NT2/D1 (cell line): ENCODE data around the gene HEATR5A.

ENCODE experiments used
- DNase-seq: peaks from one replicate; pipeline ENCODE4 v3.0.0-alpha.2; 2011; ENCODE audit warnings: low read depth, low spot score
- H3K27me3 ChIP-seq: 2 replicates; pipeline ENCODE4 v1.6.0; 2011; ENCODE audit warnings: mild to moderate bottlenecking; ENCODE audit not compliant: insufficient read length, insufficient read depth
- H3K36me3 ChIP-seq: 2 replicates; pipeline ENCODE4 v1.6.1; 2011; ENCODE audit warnings: mild to moderate bottlenecking, low read length, mixed read lengths; ENCODE audit not compliant: insufficient read depth, insufficient read length
- H3K4me1 ChIP-seq: 2 replicates; pipeline ENCODE4 v1.5.1; 2011; ENCODE audit not compliant: insufficient read depth, insufficient read length
- H3K4me3 ChIP-seq: 2 replicates; pipeline ENCODE4 v1.5.1; 2011; ENCODE audit warnings: low read depth; ENCODE audit not compliant: insufficient read length
- H3K9ac ChIP-seq: 2 replicates; pipeline ENCODE4 v1.6.0; 2011; ENCODE audit warnings: low read depth; ENCODE audit not compliant: insufficient read length
- H3K9me3 ChIP-seq: 2 replicates; pipeline ENCODE4 v1.5.1; 2011; ENCODE audit warnings: mild to moderate bottlenecking, low read length; ENCODE audit not compliant: insufficient read depth
- SUZ12 ChIP-seq: IDR thresholded peaks from 2 replicates; pipeline ENCODE4 v1.6.1; 2011; ENCODE audit not compliant: insufficient read length, insufficient read depth; ENCODE audit errors: extremely low read depth
- YY1 ChIP-seq: IDR thresholded peaks from 2 replicates; pipeline ENCODE4 v1.6.1; 2011; ENCODE audit not compliant: insufficient read length, insufficient read depth
- ZNF274 ChIP-seq: IDR thresholded peaks from 2 replicates; pipeline ENCODE4 v1.6.1; 2011; ENCODE audit warnings: mild to moderate bottlenecking, low read depth, low read length

Gene HEATR5A

DNA sequence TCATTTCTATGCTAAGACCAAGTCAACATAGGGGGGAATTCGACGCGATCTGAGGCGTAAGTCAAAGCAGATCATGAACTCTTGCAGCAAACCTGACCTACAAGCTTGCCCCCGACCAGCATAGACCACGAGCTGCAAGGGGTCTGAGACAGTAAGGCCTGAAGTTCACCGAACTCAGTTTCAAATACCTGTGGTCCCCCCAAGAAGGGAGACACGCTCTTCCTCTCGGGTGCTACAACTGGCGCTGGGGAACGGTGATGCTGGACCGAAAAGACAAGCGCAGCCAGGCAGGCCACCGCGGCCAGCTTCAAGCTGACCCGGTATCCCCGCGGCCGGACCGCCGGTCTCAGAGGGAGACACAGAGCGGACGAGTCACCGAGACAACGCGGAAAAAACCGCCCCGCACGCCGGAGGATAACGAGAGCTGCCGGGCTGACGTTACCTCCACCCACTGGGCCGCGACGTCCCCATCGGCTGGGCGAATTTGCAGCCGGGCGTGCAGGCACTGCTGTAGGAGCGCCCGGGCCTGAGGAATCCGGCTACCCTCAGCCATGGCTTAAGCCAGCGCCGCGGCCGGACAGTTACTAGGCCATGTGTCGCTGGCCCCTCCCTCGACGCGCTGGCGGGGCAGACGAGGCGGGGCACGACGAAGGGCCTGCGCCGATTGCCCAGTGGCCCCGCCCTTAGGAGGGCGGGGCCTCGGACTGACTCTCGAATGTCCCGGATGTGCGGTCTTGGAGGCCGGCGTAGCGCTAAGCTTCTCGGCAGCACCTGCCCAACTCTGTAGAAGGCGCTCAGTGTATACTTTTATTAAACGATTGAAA is 36.7 kb upstream of the HEATR5A start, which contains the start of gene DTD2:
Gene DTD2, minus strand, starts transcription at position 666 of the 824 bp plus-strand sequence. Its CDS starts 113 bp downstream, at position 553.
- Histone ChIP-seq H3K4me3 (peak within 1 kb of the TSS; percentile 87), H3K4me1 (no peaks in the 10 kb centered on the region), H3K27me3 (no peaks in the 10 kb centered on the region), H3K9ac (peak within 1 kb of the TSS; percentile 92), H3K9me3 (no peaks in the 10 kb centered on the region), H3K36me3 (peaks cover 12% of the 10 kb centered on the region)
- no peak for TF ChIP-seq YY1
- no peak for TF ChIP-seq SUZ12
- TF ChIP-seq ZNF274: no peak
- DNase-seq: peak; percentile 80

DNA sequence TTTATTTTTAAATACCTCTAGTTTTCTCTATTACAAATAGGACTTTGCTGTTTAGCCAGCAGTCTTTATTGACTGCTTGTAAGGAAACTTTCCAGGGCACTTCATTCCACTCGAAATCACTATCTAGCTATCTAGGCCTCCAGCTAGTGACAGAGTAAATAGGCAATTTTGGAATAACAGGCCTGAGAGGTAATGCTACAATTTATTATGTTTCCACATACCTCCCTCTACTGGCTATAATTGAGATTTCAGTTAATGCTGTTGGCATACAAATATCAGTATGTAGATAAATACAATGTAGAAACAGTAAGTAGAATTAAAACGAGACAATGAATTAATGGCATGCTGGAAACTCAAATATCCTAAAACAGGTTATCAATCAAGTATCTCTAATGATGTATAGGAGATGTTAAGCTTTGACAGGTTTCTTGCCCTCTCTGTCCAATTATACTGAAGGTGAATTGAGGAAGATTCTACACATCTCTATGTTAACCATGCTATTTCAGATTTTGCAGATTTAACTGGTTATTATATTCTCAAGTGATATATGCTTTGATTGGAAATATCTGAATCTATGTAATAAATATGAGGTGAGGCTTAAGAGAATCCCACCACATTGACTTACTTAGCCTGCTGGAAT is 29.7 kb upstream of the HEATR5A start:
- DNase-seq: no peak
- no peak overlapping the region for H3K9ac ChIP-seq

GRCh38 chr14:31449136-31449535 is 28.8 kb upstream of the HEATR5A start:
- TF ChIP-seq ZNF274: no peak
- TF ChIP-seq SUZ12: no peak
- no peak for TF ChIP-seq YY1
- Histone ChIP-seq H3K27me3 (no peaks in the 10 kb centered on the region), H3K36me3 (peaks cover 33% of the 10 kb centered on the region), H3K4me3 (no peak overlapping the region), H3K9me3 (no peaks in the 10 kb centered on the region), H3K4me1 (no peaks in the 10 kb centered on the region), H3K9ac (no peak overlapping the region)
- no peak for DNase-seq

More for the DNA sequence above, 29.7 kb upstream of the HEATR5A start:
- no peak overlapping the region for H3K4me3 ChIP-seq
- no peaks in the 10 kb centered on the region for H3K9me3 ChIP-seq
- no peaks in the 10 kb centered on the region for H3K4me1 ChIP-seq
- H3K36me3 ChIP-seq: peaks cover 33% of the 10 kb centered on the region
- TF ChIP-seq YY1 (no peak), SUZ12 (no peak)
- no peaks in the 10 kb centered on the region for H3K27me3 ChIP-seq

GRCh38 chr14:31445703-31446102 is 25.4 kb upstream of the HEATR5A start:
- Histone ChIP-seq H3K4me3 (no peak overlapping the region), H3K4me1 (no peaks in the 10 kb centered on the region), H3K9ac (no peak overlapping the region), H3K36me3 (peaks cover 13% of the 10 kb centered on the region), H3K9me3 (no peaks in the 10 kb centered on the region), H3K27me3 (no peaks in the 10 kb centered on the region)
- TF ChIP-seq ZNF274 (no peak), YY1 (no peak), SUZ12 (no peak)
- DNase-seq: no peak

GRCh38 chr14:31442284-31442683 is 21.9 kb upstream of the HEATR5A start:
- no peak for DNase-seq
- H3K4me3 ChIP-seq: no peak overlapping the region
- no peaks in the 10 kb centered on the region; the same call in 1 of the 2 replicates for H3K9me3 ChIP-seq
- H3K4me1 ChIP-seq: no peaks in the 10 kb centered on the region
- H3K9ac ChIP-seq: no peak overlapping the region
- H3K27me3 ChIP-seq: no peaks in the 10 kb centered on the region
- no peaks in the 10 kb centered on the region for H3K36me3 ChIP-seq
- TF ChIP-seq YY1 (no peak), ZNF274 (no peak), SUZ12 (no peak)

DNA sequence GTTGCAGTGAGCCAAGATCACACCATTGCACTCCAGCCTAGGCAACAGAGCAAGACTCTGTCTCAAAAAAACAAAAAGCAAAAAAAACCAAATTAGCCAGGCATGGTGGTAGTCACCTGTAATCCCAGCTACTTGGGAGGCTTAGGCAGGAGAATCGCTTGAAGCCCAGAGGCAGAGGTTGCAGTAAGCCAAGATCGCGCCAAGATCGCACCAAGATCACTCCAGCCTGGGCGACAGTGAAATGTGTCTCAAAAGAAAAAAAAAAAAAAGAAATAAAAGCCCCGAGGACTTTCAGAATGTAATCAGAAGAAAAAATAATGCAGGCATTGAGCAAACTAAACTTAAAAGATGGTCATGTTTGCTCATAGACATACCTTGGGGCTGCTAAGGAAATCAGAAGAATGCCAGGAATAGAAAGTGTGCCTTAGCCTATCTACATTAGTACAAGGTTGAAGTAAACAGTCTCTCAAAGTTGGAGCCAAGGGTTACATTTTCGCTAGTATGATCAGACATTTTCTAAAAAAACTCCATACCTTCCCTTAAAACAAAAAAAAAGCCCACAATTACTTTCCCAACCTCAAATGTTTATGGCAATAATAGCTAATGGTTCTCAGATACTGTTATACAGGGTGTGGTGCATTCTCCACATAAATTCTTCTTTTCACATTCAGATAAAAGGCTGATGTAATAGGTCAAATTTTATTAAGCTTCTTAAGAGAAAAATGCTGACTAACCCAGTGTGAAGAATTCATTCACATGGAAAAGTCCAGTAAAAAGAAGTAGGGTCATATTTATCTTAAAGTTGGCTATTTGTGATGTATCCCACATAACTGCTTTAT is 21.1 kb upstream of the HEATR5A start:
- TF ChIP-seq SUZ12 (no peak), ZNF274 (no peak), YY1 (no peak)
- no peak for DNase-seq
- Histone ChIP-seq H3K9ac (no peak overlapping the region), H3K36me3 (no peaks in the 10 kb centered on the region), H3K4me3 (no peak overlapping the region), H3K4me1 (no peaks in the 10 kb centered on the region), H3K27me3 (no peaks in the 10 kb centered on the region), H3K9me3 (no peaks in the 10 kb centered on the region; the same call in 1 of the 2 replicates)

- H3K36me3 ChIP-seq: no peaks in the 10 kb centered on the region
- no peak overlapping the region for H3K9ac ChIP-seq
- no peaks in the 10 kb centered on the region for H3K27me3 ChIP-seq
- no peak overlapping the region for H3K4me3 ChIP-seq
- no peaks in the 10 kb centered on the region; the same call in 1 of the 2 replicates for H3K9me3 ChIP-seq
- no peaks in the 10 kb centered on the region for H3K4me1 ChIP-seq
- no peak for DNase-seq
- TF ChIP-seq ZNF274 (no peak), SUZ12 (no peak)
These were observed 19.9 kb upstream of the HEATR5A start for GRCh38 chr14:31440280-31440679.
